A673 (cell line): ENCODE data around the gene ADAMTS13. TPM values are rescaled to one million over a fixed set of nuclear protein-coding genes. Genes with fewer than 3 reads are reported as not detected.
"Not testable (repeated sequence)": the region's sequence is repeated elsewhere in the genome, so short reads cannot be mapped to it uniquely, and the experiment has no call there.

Experiments used
- BruUV-seq: library from RNA; stranded (reverse); fragments of 400-500 nt; replicated peaks from 2 replicates; lab custom pipeline; 2021; lab: Mats Ljungman, UMichigan
- CTCF ChIA-PET: fragments of 300-600 bp; sonication (Branson Sonifier 250); formaldehyde crosslinking; loops from one replicate; lab custom pipeline; 2022; ENCODE audit warnings: antibody characterized with exemption; lab: Charles Lee
- POLR2A ChIA-PET: fragments of 300-600 bp; sonication (Branson Sonifier 250); formaldehyde crosslinking; loops from one replicate; lab custom pipeline; 2022; ENCODE audit warnings: antibody characterized with exemption; ENCODE audit not compliant: low non-redundant PET; lab: Charles Lee
- DNase-seq: peaks from one replicate; pipeline ENCODE4 v3.0.0-alpha.2; 2015; ENCODE audit warnings: low spot score
- H3K27ac ChIP-seq: fragments of 200-600 bp; sonication (generic); 2 replicates; pipeline ENCODE4 v1.5.1; 2016; ENCODE audit warnings: mixed run types, low read depth, mild to moderate bottlenecking, mixed read lengths, antibody characterized with exemption, low read length; ENCODE audit not compliant: poor library complexity, severe bottlenecking
- H3K27me3 ChIP-seq: fragments of 200-600 bp; sonication (generic); replicated peaks from 2 replicates; pipeline ENCODE4 v1.6.1; 2017; ENCODE audit warnings: mixed run types, low read depth, mild to moderate bottlenecking, mixed read lengths, antibody characterized with exemption, low read length; ENCODE audit not compliant: insufficient read depth, poor library complexity
- H3K36me3 ChIP-seq: fragments of 200-600 bp; sonication (generic); 2 replicates; pipeline ENCODE4 v1.6.1; 2016; ENCODE audit warnings: mixed run types, mild to moderate bottlenecking, mixed read lengths, antibody characterized with exemption, low read length; ENCODE audit not compliant: insufficient read depth, poor library complexity, severe bottlenecking
- H3K4me1 ChIP-seq: fragments of 200-600 bp; sonication (generic); 2 replicates; pipeline ENCODE4 v1.6.1; 2017; ENCODE audit warnings: mixed run types, mild to moderate bottlenecking, mixed read lengths, antibody characterized with exemption, low read length; ENCODE audit not compliant: insufficient read depth, poor library complexity, severe bottlenecking
- H3K4me3 ChIP-seq: fragments of 200-600 bp; sonication (generic); 2 replicates; pipeline ENCODE4 v1.5.1; 2016; ENCODE audit warnings: low read depth, mixed run types, mild to moderate bottlenecking, mixed read lengths, low read length; ENCODE audit not compliant: poor library complexity, severe bottlenecking
- H3K9me3 ChIP-seq: fragments of 200-600 bp; sonication (generic); 2 replicates; pipeline ENCODE4 v1.6.1; 2016; ENCODE audit warnings: mixed run types, low read depth, mild to moderate bottlenecking, mixed read lengths, antibody characterized with exemption, low read length; ENCODE audit not compliant: poor library complexity, severe bottlenecking
- CTCF ChIP-seq: fragments of 300-800, 200-600 bp; sonication (generic); conservative IDR thresholded peaks from 2 replicates; pipeline ENCODE4 v1.5.1; 2017; ENCODE audit warnings: low read depth, mild to moderate bottlenecking, antibody characterized with exemption, low read length, moderate library complexity, mixed read lengths
- EZH2 ChIP-seq: fragments of 200-600 bp; sonication (generic); IDR thresholded peaks from 2 replicates; pipeline ENCODE4 v1.6.1; 2017; ENCODE audit warnings: borderline replicate concordance, low read depth, mild to moderate bottlenecking, mixed read lengths, antibody characterized with exemption, low read length; ENCODE audit not compliant: poor library complexity, severe bottlenecking
- intact Hi-C: fragments of 100-400 bp; cut with micrococcal nuclease; formaldehyde crosslinking; loops from one replicate; pipeline ENCODE4 v1.10.0; 2022; ENCODE audit not compliant: unreplicated experiment
- total RNA-seq: library from RNA; stranded (reverse); gene quantifications from 2 replicates; pipeline ENCODE4 v1.2.3, GENCODE V29; 2021

ADAMTS13 gene
- total RNA-seq, 1 experiment from 2014 or later, result 1.3 TPM

GRCh38 chr9:133375724-133376654 is 46.2 kb upstream of the ADAMTS13 start, which contains the start of the genes STKLD1 and SURF4:
Gene STKLD1, plus strand, starts transcription at chr9:133376366. Its CDS starts 108 bp downstream, at chr9:133376474.
Gene SURF4, minus strand, starts transcription at chr9:133376060. Its CDS starts 91 bp downstream, at chr9:133375969.
- TF ChIP-seq CTCF, result no peak
- TF ChIP-seq EZH2, result no peak
- ChIA-PET CTCF (no interaction called here), POLR2A (interaction anchor here (0.7 kb wide), 1 partner anchor 28 kb away, joined by 3 read pairs; the partner anchor contains the start of genes MED22 and RPL7A)
- Histone ChIP-seq H3K27ac (peak within 1 kb of the TSS; percentile 98), H3K4me3 (peak within 1 kb of the TSS; percentile 97), H3K36me3 (peaks cover 26% of the 10 kb centered on the region), H3K9me3 (no peaks in the 10 kb centered on the region), H3K27me3 (no peaks in the 10 kb centered on the region), H3K4me1 (peaks cover 21% of the 10 kb centered on the region)
- DNase-seq, result peak; percentile 97
- BruUV-seq, result no TSS peak
- intact Hi-C loops, result no loop called here

GRCh38 chr9:133377280-133377679 is 44.9 kb upstream of the ADAMTS13 start:
- Histone ChIP-seq H3K36me3 (peaks cover 19% of the 10 kb centered on the region), H3K4me1 (peaks cover 21% of the 10 kb centered on the region), H3K4me3 (peak overlapping the region; percentile 97)
- CTCF ChIA-PET, H3K27ac ChIP-seq, DNase-seq, BruUV-seq, intact Hi-C loops, H3K27me3 ChIP-seq, H3K9me3 ChIP-seq, POLR2A ChIA-PET: not testable (repeated sequence)

GRCh38 chr9:133377721-133378216 is 44.4 kb upstream of the ADAMTS13 start:
- POLR2A ChIA-PET, result interaction anchor here (0.5 kb wide), 1 partner anchor 320 kb away, joined by 6 read pairs; no protein-coding TSS in a partner anchor
- no peaks in the 10 kb centered on the region for H3K9me3 ChIP-seq
- peaks cover 14% of the 10 kb centered on the region for H3K36me3 ChIP-seq
- H3K27ac ChIP-seq, result no peak overlapping the region
- intact Hi-C loops, result no loop called here
- BruUV-seq, result no TSS peak
- peak; percentile 84 for DNase-seq
- CTCF ChIA-PET, result no interaction called here
- TF ChIP-seq EZH2 (no peak), CTCF (no peak)
- H3K4me1 ChIP-seq, result peaks cover 21% of the 10 kb centered on the region
- H3K4me3 ChIP-seq, result no peak overlapping the region
- no peaks in the 10 kb centered on the region for H3K27me3 ChIP-seq
